ENCODE results near the gene CBX2. TPM values are rescaled to one million over a fixed set of nuclear protein-coding genes. Genes with fewer than 3 reads are reported as not detected.

CBX2 gene
- total RNA-seq, 4 donors from 2014 or later = 0.54 to 1.7 (median 1.1) TPM

- no peak for TF ChIP-seq CTCF (IDR thresholded peaks at IDR 0.05)
- TF ChIP-seq POLR2A (IDR thresholded peaks at IDR 0.05) = no peak
- no peak overlapping the region for H3K4me3 ChIP-seq (replicated peaks in 1 of 3)
- no peaks in the 10 kb centered on the region for H3K36me3 ChIP-seq
- no peak for DNase-seq
- H3K9me3 ChIP-seq = no peaks in the 10 kb centered on the region
- no peak overlapping the region for H3K27ac ChIP-seq
- peaks cover 17 to 40% of the 10 kb centered on the region in 2 donors for H3K4me1 ChIP-seq
- peaks cover 89% of the 10 kb centered on the region for H3K27me3 ChIP-seq
- intact Hi-C loops (cut with DNase I) = loop anchor here (10.0 kb wide), 1 partner anchor 118 kb away; no protein-coding TSS in a partner anchor
- WGBS, 2 donors = 4 to 15% methylated on average over 3 to 4 of the region's 4 CpGs
Observed at GRCh38 chr17:79806446-79806760, 28.5 kb downstream of the CBX2 start.

GRCh38 chr17:79806863-79807720 is 29.1 kb downstream of the CBX2 start:
- 23 to 28% methylated on average over 12 to 13 of the region's 13 CpGs for WGBS, 2 donors
- TF ChIP-seq POLR2A (IDR thresholded peaks at IDR 0.05) = no peak
- no peak for TF ChIP-seq CTCF (IDR thresholded peaks at IDR 0.05)
- intact Hi-C loops (cut with DNase I) = loop anchor here (10.0 kb wide), 1 partner anchor 118 kb away; no protein-coding TSS in a partner anchor
- Histone ChIP-seq H3K36me3 (no peaks in the 10 kb centered on the region), H3K4me1 (peaks cover 21 to 46% of the 10 kb centered on the region in 2 donors), H3K27me3 (peaks cover 89% of the 10 kb centered on the region), H3K9me3 (no peaks in the 10 kb centered on the region), H3K27ac (no peak overlapping the region), H3K4me3 (replicated peaks in 1 of 3) (no peak overlapping the region)
- no peak for DNase-seq

- DNase-seq = peak; percentile 52 to 59
- TF ChIP-seq POLR2A (IDR thresholded peaks at IDR 0.05) = no peak
- TF ChIP-seq CTCF (IDR thresholded peaks at IDR 0.05) = peak in 4 of 6 experiments; percentile 48 to 68 (median 58)
- Histone ChIP-seq H3K9me3 (no peaks in the 10 kb centered on the region), H3K27ac (no peak overlapping the region), H3K36me3 (no peaks in the 10 kb centered on the region), H3K4me3 (replicated peaks in 1 of 3) (no peak overlapping the region), H3K4me1 (peaks cover 26 to 52% of the 10 kb centered on the region in 2 donors), H3K27me3 (peaks cover 83% of the 10 kb centered on the region)
- 12% methylated on average over 13 to 14 of the region's 20 CpGs for WGBS, 2 donors
- intact Hi-C loops (cut with DNase I) = loop anchor here (10.0 kb wide), 1 partner anchor 116 kb away; no protein-coding TSS in a partner anchor
Observed at GRCh38 chr17:79808763-79809529, 31.0 kb downstream of the CBX2 start.

- no peak overlapping the region for H3K27ac ChIP-seq
- WGBS, 2 donors = 1 to 2% methylated on average over 15 to 27 of the region's 40 CpGs
- peaks cover 83% of the 10 kb centered on the region for H3K27me3 ChIP-seq
- no peaks in the 10 kb centered on the region for H3K36me3 ChIP-seq
- peaks cover 32 to 54% of the 10 kb centered on the region in 2 donors for H3K4me1 ChIP-seq
- no peaks in the 10 kb centered on the region for H3K9me3 ChIP-seq
- no peak overlapping the region for H3K4me3 ChIP-seq (replicated peaks in 1 of 3)
- TF ChIP-seq POLR2A (IDR thresholded peaks at IDR 0.05) = no peak
- TF ChIP-seq CTCF (IDR thresholded peaks at IDR 0.05) = no peak
- intact Hi-C loops (cut with DNase I) = loop anchor here (10.0 kb wide), 1 partner anchor 115 kb away; no protein-coding TSS in a partner anchor
- DNase-seq = peak; percentile 67
Observed at GRCh38 chr17:79809530-79810129, 31.7 kb downstream of the CBX2 start.
